ENCODE measurements around the gene STX18.

- TF ChIP-seq NFE2L2 (IDR thresholded peaks at IDR 0.05; ENCODE audit: low read length) (no peak), CREB1 (IDR thresholded peaks at IDR 0.05) (no peak), CREB1 (CRISPR knock-in tag; IDR thresholded peaks at IDR 0.05) (no peak), ZNF800 (CRISPR knock-in tag; IDR thresholded peaks at IDR 0.05) (no peak), CTCF (CRISPR knock-in tag; IDR thresholded peaks at IDR 0.05) (peak; percentile 58), ZEB1 (IDR thresholded peaks at IDR 0.05; ENCODE audit: insufficient replicate concordance, low read depth) (no peak), ZNF3 (CRISPR knock-in tag; IDR thresholded peaks at IDR 0.05) (no peak), CEBPZ (IDR thresholded peaks at IDR 0.05; ENCODE audit: low read length) (no peak), HMG20B (CRISPR knock-in tag; conservative IDR thresholded peaks at IDR 0.05) (no peak), RNF2 (conservative IDR thresholded peaks at IDR 0.05; ENCODE audit: low read depth) (no peak), EP300 (IDR thresholded peaks at IDR 0.05; ENCODE audit: low read depth in 2 of 2, low read length in 2 of 2) (no peak), EP300 (CRISPR knock-in tag; IDR thresholded peaks at IDR 0.05; ENCODE audit: borderline replicate concordance) (no peak)
Observed at GRCh38 chr4:4384837-4385236, 157.0 kb downstream of the STX18 start.

All from HepG2 (cell line).